K562 (cell line): ENCODE results near the gene VPS45. TPM values are rescaled to one million over a fixed set of nuclear protein-coding genes. Genes with fewer than 3 reads are reported as not detected.

Source experiments
- ERF ChIP-seq: fragments of 450-650 bp; formaldehyde crosslinking; IDR thresholded peaks from 2 replicates; pipeline ENCODE4 v1.4.0; 2020; ENCODE audit warnings: mild to moderate bottlenecking, mixed read lengths
- FOXK2 ChIP-seq, 2 experiments: fragments of 450-650 bp; IDR thresholded peaks in 1 of 2; conservative IDR thresholded peaks in 1 of 2; 2 replicates each; pipeline ENCODE4 v1.6.1; 2016; ENCODE audit warnings: low read depth in 2 of 2, mild to moderate bottlenecking in 1 of 2
- MTA1 ChIP-seq: fragments of 450-650 bp; IDR thresholded peaks from 2 replicates; pipeline ENCODE4 v1.6.1; 2017; ENCODE audit warnings: borderline replicate concordance
- RBM39 ChIP-seq: fragments of 200-400 bp; formaldehyde crosslinking; optimal IDR thresholded peaks from 2 replicates; pipeline ENCODE3; 2018; ENCODE audit warnings: low read depth, low read length
- SREBF1 ChIP-seq: fragments of 150-350 bp; IDR thresholded peaks from 2 replicates; pipeline ENCODE4 v1.6.1; 2014; ENCODE audit warnings: antibody characterized with exemption, low read depth, low read length, borderline replicate concordance
- ZFP36 ChIP-seq: fragments of 150-350 bp; IDR thresholded peaks from 2 replicates; pipeline ENCODE4 v1.6.1; 2018; ENCODE audit warnings: low read length, low read depth; ENCODE audit not compliant: partially characterized antibody
- ZNF239 ChIP-seq: fragments of 250-450 bp; sonication (Bioruptor Pico); IDR thresholded peaks from 2 replicates; pipeline ENCODE4 v1.4.0; 2020; ENCODE audit warnings: mild to moderate bottlenecking
- ZNF24 ChIP-seq: fragments of 450-650 bp; IDR thresholded peaks from 2 replicates; pipeline ENCODE4 v1.6.1; 2016
- ZNF445 ChIP-seq: fragments of 250-450 bp; sonication (Bioruptor Pico); IDR thresholded peaks from 2 replicates; pipeline ENCODE4 v1.4.0; 2020; ENCODE audit warnings: low read depth, mild to moderate bottlenecking, moderate library complexity
- ZNF644 ChIP-seq: fragments of 200-800 bp; sonication (Bioruptor generic); IDR thresholded peaks from 2 replicates; pipeline ENCODE4 v1.6.1; 2016; ENCODE audit warnings: low read depth, missing genetic modification characterization, missing compliant biosample characterization
- ZNF75A ChIP-seq: fragments of 450-650 bp; formaldehyde crosslinking; IDR thresholded peaks from 2 replicates; pipeline ENCODE4 v1.4.0; 2020; ENCODE audit warnings: mild to moderate bottlenecking
- polyA plus RNA-seq, 8 experiments: library from polyadenylated mRNA; depleted of rRNA in 4 of 8; stranded (reverse) in 5 of 8; unstranded in 3 of 8; fragments of >200 nt; fragmentation: Nextera tagmentation in 2 of 8; fragmentation: Illumina TruSeq in 1 of 8; extraction: Ambion mirVana in 2 of 8; extraction: Trizol in 1 of 8; gene quantifications; 2 replicates each; pipeline versions ENCODE4 v1.2.1 to v1.2.3, GENCODE V29; 2011 to 2014; ENCODE audit warnings: inconsistent platforms in 1 of 8, missing spikeins in 1 of 8
- total RNA-seq, 7 experiments: library from RNA; depleted of rRNA in 6 of 7; stranded (reverse); fragments of >200 nt in 6 of 7; fragmentation: Illumina TruSeq in 2 of 7; extraction: Trizol in 2 of 7; gene quantifications; 2 replicates each; pipeline versions ENCODE4 v1.2.1 to v1.2.3, GENCODE V29; 2011 to 2021; ENCODE audit warnings: low replicate concordance in 1 of 7
- TF ChIP-seq, protein P1 (sequence below): fragments of 200-800 bp; sonication (Bioruptor generic); IDR thresholded peaks from 2 replicates; pipeline ENCODE4 v1.6.1; 2017; ENCODE audit warnings: missing genetic modification characterization, missing compliant biosample characterization
- TF ChIP-seq, protein P2 (sequence below): fragments of 250-450 bp; sonication (Bioruptor Pico); IDR thresholded peaks from 2 replicates; pipeline ENCODE4 v1.5.0; 2021; ENCODE audit warnings: mild to moderate bottlenecking, moderate library complexity
- TF ChIP-seq, protein P3 (sequence below): fragments of 200-400 bp; formaldehyde crosslinking; IDR thresholded peaks from 2 replicates; pipeline ENCODE4 v1.6.1; 2017; ENCODE audit warnings: mild to moderate bottlenecking, low read depth, low read length, moderate library complexity
- TF ChIP-seq, protein P4 (sequence below): fragments of 250-450 bp; sonication (Bioruptor Pico); IDR thresholded peaks from 2 replicates; pipeline ENCODE4 v1.9.0; 2021; ENCODE audit warnings: mild to moderate bottlenecking
- TF ChIP-seq, protein P5 (sequence below): fragments of 450-650 bp; IDR thresholded peaks from 2 replicates; pipeline ENCODE4 v1.6.1; 2014; ENCODE audit warnings: low read depth, mild to moderate bottlenecking, moderate library complexity, borderline replicate concordance
- TF ChIP-seq, protein P6 (sequence below): sonication (generic); formaldehyde crosslinking; IDR thresholded peaks from 2 replicates; pipeline ENCODE4 v1.8.0; 2022; ENCODE audit warnings: mild to moderate bottlenecking, missing genetic modification reagents

Gene VPS45
- total and polyA plus RNA-seq, 9 of the 15 experiments (the other 6 are each of a cell fraction or from before 2014, with no cell fraction given): 17.9 to 48.2 (median 34.4) TPM

DNA sequence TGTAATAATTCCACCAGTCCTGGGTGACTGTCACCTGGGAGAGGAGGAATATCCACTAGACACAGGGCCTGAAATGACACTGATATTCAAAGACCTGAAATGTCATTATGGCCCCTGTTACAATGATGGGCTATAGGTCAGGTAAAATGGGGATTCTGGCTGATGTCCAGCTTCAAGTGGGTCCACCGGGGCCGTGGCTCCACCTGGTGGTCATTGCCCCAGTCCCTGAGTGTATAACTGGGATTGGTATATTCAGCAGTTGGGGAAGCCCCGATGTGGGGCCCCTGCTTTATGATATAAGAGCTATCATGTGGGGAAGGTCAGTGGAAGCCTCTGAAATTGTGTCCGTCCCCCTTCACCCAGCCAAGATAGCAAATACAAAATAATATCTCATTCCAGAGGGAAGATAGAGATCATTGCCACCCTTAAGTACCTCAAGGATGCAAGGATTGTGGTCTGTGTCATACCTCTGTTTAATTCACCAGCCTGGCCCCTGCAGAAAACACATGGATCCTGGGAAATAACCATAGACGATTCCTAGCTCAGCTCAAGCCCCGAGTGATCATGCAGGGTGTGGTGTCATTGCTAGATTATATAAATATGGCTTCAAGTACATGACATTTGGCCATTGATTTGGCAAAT, 101.5 kb downstream of the VPS45 start (continued):
- TF ChIP-seq, protein P1, sequence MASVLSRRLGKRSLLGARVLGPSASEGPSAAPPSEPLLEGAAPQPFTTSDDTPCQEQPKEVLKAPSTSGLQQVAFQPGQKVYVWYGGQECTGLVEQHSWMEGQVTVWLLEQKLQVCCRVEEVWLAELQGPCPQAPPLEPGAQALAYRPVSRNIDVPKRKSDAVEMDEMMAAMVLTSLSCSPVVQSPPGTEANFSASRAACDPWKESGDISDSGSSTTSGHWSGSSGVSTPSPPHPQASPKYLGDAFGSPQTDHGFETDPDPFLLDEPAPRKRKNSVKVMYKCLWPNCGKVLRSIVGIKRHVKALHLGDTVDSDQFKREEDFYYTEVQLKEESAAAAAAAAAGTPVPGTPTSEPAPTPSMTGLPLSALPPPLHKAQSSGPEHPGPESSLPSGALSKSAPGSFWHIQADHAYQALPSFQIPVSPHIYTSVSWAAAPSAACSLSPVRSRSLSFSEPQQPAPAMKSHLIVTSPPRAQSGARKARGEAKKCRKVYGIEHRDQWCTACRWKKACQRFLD: no peak
- no peak for TF ChIP-seq ZNF24
- TF ChIP-seq, protein P2, sequence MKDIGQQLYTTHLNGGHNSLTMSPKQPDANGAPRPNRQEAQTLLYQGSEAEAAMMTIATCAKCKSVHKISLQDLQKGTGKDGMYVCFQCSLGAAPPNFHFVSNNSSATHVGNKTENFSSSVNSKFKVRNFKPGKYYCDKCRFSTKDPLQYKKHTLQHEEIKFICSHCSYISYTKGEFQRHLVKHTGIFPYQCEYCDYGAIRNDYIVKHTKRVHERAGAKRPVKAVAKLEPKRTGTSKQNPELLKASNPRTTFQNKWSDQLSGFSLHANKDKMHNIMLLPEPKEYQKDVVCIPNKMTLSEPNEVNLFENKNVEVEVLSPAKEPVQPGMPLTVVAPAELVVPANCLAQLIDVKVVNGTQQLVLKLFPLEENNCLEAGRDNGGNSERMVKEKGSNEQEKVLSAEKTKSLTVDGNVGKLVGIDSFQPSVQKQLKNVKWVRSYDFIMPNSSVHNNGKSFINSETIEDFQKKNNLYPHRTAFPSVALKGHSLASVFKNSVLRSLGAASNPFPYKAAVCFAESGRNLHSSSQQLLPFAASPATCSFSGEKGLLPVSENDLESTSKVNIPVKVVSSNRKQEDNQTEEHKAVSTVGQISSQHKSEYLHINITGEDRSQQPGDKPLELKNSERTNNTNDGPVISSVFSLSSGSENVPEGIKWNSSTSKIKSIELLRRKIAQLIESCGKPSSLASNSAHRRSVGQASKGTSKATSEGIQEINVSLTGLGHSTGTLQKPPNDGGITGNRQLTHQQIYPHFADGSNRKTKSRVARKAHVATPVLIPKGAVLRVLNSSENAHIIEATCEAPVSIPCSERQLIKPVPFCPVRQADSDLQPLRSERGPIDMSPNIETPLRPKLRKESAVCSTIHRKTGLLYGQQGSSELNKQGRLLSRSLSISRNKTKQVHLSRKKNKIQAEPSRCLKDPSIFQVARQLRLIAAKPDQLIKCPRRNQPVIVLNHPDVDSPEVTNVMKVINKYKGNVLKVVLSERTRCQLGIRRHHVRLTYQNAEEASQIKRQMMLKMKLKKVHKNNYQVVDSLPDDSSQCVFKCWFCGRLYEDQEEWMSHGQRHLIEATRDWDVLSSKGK: no peak
- no peak for TF ChIP-seq FOXK2 (conservative IDR thresholded peaks at IDR 0.05 in 1 of 2, IDR thresholded peaks at IDR 0.05 in 1 of 2; ENCODE audit: low read depth in 2 of 2)
- TF ChIP-seq, protein P3, sequence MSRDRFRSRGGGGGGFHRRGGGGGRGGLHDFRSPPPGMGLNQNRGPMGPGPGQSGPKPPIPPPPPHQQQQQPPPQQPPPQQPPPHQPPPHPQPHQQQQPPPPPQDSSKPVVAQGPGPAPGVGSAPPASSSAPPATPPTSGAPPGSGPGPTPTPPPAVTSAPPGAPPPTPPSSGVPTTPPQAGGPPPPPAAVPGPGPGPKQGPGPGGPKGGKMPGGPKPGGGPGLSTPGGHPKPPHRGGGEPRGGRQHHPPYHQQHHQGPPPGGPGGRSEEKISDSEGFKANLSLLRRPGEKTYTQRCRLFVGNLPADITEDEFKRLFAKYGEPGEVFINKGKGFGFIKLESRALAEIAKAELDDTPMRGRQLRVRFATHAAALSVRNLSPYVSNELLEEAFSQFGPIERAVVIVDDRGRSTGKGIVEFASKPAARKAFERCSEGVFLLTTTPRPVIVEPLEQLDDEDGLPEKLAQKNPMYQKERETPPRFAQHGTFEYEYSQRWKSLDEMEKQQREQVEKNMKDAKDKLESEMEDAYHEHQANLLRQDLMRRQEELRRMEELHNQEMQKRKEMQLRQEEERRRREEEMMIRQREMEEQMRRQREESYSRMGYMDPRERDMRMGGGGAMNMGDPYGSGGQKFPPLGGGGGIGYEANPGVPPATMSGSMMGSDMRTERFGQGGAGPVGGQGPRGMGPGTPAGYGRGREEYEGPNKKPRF: no peak
- TF ChIP-seq MTA1: no peak
- TF ChIP-seq RBM39: no peak
- TF ChIP-seq, protein P4, sequence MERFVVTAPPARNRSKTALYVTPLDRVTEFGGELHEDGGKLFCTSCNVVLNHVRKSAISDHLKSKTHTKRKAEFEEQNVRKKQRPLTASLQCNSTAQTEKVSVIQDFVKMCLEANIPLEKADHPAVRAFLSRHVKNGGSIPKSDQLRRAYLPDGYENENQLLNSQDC (CRISPR knock-in tag): no peak
- no peak for TF ChIP-seq ZNF644 (tag)
- TF ChIP-seq, protein P5, sequence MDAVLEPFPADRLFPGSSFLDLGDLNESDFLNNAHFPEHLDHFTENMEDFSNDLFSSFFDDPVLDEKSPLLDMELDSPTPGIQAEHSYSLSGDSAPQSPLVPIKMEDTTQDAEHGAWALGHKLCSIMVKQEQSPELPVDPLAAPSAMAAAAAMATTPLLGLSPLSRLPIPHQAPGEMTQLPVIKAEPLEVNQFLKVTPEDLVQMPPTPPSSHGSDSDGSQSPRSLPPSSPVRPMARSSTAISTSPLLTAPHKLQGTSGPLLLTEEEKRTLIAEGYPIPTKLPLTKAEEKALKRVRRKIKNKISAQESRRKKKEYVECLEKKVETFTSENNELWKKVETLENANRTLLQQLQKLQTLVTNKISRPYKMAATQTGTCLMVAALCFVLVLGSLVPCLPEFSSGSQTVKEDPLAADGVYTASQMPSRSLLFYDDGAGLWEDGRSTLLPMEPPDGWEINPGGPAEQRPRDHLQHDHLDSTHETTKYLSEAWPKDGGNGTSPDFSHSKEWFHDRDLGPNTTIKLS: no peak
- no peak for TF ChIP-seq ERF (CRISPR knock-in tag)
- TF ChIP-seq SREBF1: no peak
- no peak for TF ChIP-seq ZNF445 (CRISPR knock-in tag)
- TF ChIP-seq, protein P6, sequence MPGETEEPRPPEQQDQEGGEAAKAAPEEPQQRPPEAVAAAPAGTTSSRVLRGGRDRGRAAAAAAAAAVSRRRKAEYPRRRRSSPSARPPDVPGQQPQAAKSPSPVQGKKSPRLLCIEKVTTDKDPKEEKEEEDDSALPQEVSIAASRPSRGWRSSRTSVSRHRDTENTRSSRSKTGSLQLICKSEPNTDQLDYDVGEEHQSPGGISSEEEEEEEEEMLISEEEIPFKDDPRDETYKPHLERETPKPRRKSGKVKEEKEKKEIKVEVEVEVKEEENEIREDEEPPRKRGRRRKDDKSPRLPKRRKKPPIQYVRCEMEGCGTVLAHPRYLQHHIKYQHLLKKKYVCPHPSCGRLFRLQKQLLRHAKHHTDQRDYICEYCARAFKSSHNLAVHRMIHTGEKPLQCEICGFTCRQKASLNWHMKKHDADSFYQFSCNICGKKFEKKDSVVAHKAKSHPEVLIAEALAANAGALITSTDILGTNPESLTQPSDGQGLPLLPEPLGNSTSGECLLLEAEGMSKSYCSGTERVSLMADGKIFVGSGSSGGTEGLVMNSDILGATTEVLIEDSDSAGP (CRISPR knock-in tag): 0 out of 2 replicates have a peak, but pooled peaks have one; percentile 20
- no peak for TF ChIP-seq ZFP36
- no peak for TF ChIP-seq ZNF239 (CRISPR knock-in tag)
- no peak for TF ChIP-seq ZNF75A (CRISPR knock-in tag)
